Panc1 (cell line): ENCODE measurements around the gene HLA-DMB. TPM values are rescaled to one million over a fixed set of nuclear protein-coding genes. Genes with fewer than 3 reads are reported as not detected.

Experiments used
- ATAC-seq: fragments of 200-7000 bp; cut with Tn5 transposase; 2 replicates; pipeline ENCODE4 v1.9.1; 2020; ENCODE audit warnings: mild to moderate bottlenecking, moderate library complexity
- BruUV-seq: library from RNA; stranded (reverse); fragments of 400-500 nt; replicated peaks from 2 replicates; lab custom pipeline; 2021; lab: Mats Ljungman, UMichigan
- CTCF ChIA-PET: fragments of 300-600 bp; sonication (Branson Sonifier 250); formaldehyde crosslinking; loops from one replicate; lab custom pipeline; 2022; ENCODE audit warnings: antibody characterized with exemption; lab: Charles Lee
- POLR2A ChIA-PET: fragments of 300-600 bp; sonication (Branson Sonifier 250); formaldehyde crosslinking; loops from one replicate; lab custom pipeline; 2022; ENCODE audit warnings: antibody characterized with exemption; lab: Charles Lee
- DNase-seq: peaks from one replicate; pipeline ENCODE4 v3.0.0-alpha.2; 2010; ENCODE audit warnings: low read depth, low spot score
- H3K27ac ChIP-seq: 2 replicates; pipeline ENCODE4 v1.5.1; 2011; ENCODE audit warnings: mild to moderate bottlenecking, low read length, inconsistent platforms
- H3K27me3 ChIP-seq: fragments of 200-500 bp; sonication (Bioruptor generic); 2 replicates; pipeline ENCODE4 v1.6.0; 2014; ENCODE audit warnings: low read length, inconsistent platforms; ENCODE audit not compliant: control insufficient read depth, insufficient read depth
- H3K36me3 ChIP-seq: fragments of 200-500 bp; sonication (Bioruptor generic); 2 replicates; pipeline ENCODE4 v1.5.1; 2014; ENCODE audit warnings: inconsistent platforms, mild to moderate bottlenecking, low read length, moderate library complexity; ENCODE audit not compliant: control insufficient read depth, insufficient read depth
- H3K4me1 ChIP-seq: 2 replicates; pipeline ENCODE4 v1.5.1; 2011; ENCODE audit warnings: inconsistent platforms, mild to moderate bottlenecking, low read length, moderate library complexity; ENCODE audit not compliant: control insufficient read depth, insufficient read depth
- H3K4me3 ChIP-seq, 2 experiments: 2 replicates each; pipeline ENCODE4 v1.5.1; 2011 to 2012; ENCODE audit warnings: low read depth in 2 of 2, low read length in 2 of 2, mild to moderate bottlenecking in 2 of 2, inconsistent platforms in 1 of 2, moderate library complexity in 1 of 2
- H3K9me3 ChIP-seq: fragments of 200-500 bp; sonication (Bioruptor generic); 2 replicates; pipeline ENCODE4 v1.5.1; 2014; ENCODE audit warnings: low read depth, mild to moderate bottlenecking, inconsistent platforms, low read length, moderate library complexity; ENCODE audit not compliant: control insufficient read depth, insufficient read depth
- POLR2AphosphoS5 ChIP-seq: IDR thresholded peaks from 2 replicates; pipeline ENCODE4 v1.6.1; 2012; ENCODE audit warnings: mild to moderate bottlenecking, low read depth, low read length, moderate library complexity
- SIN3A ChIP-seq: IDR thresholded peaks from 2 replicates; pipeline ENCODE4 v1.6.1; 2012; ENCODE audit warnings: low read depth, mild to moderate bottlenecking, low read length, moderate library complexity, borderline replicate concordance; ENCODE audit not compliant: insufficient read depth
- TCF7L2 ChIP-seq: IDR thresholded peaks from 2 replicates; pipeline ENCODE4 v1.6.1; 2011; ENCODE audit warnings: mild to moderate bottlenecking, low read depth, low read length, inconsistent platforms
- in situ Hi-C: cut with HindIII; loops from 2 replicates; pipeline ENCODE4 v1.10.0; 2016; ENCODE audit warnings: low sequenced_read_pairs, low pct_unique_long_range_greater_than_20kb
- intact Hi-C: fragments of 100-400 bp; cut with micrococcal nuclease; formaldehyde crosslinking; loops from one replicate; pipeline ENCODE4 v1.10.0; 2022; ENCODE audit not compliant: unreplicated experiment
- total RNA-seq: library from RNA; stranded (reverse); gene quantifications from one replicate; pipeline ENCODE4 v1.2.1, GENCODE V29; 2021; ENCODE audit not compliant: unreplicated experiment
- TF ChIP-seq, protein P1 (sequence below), 2 experiments: IDR thresholded peaks; 2 replicates each; pipeline ENCODE4 v1.6.1; 2011 to 2012; ENCODE audit warnings: low read depth in 2 of 2, control low read depth in 1 of 2, low read length in 1 of 2, mild to moderate bottlenecking in 1 of 2, moderate library complexity in 1 of 2; ENCODE audit not compliant: insufficient read depth in 1 of 2
- TF ChIP-seq, protein P2 (sequence below): fragments of 450-650 bp; IDR thresholded peaks from 2 replicates; pipeline ENCODE4 v1.5.1; 2017; ENCODE audit warnings: mild to moderate bottlenecking

Gene HLA-DMB
- total RNA-seq, 1 experiment from 2014 or later: 0.44 TPM

DNA sequence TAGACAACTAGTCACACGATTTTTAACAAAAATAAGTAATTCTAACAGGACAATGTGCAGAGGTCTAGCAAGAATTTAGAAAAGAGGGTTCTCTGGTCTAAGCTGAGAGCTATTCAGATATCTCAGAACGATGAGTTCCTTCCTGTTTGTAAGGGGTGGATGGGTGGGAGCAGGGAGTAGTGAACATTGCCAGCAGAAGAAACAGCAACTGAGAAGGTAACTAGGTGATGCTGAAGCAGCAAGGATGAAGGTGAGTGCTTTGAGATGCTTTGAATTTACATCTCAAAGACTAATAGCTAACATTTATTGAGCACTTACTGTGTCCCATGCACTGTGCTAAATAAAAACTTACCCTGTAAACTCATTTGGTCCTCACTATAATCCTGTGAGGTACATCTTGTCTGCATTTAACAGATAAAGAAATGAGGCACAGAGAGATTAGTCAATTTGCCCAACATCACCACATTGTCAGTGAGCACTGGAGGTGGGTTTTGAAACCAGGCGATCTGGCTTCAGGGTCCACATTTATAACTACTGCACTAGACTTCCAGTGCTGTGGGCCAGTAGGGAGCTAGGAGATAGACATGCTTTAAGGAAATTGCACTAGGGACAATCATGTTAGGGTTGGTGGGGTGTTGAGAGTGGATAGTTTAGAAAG is 43.3 kb upstream of the HLA-DMB start:
- H3K4me3 ChIP-seq: no peak overlapping the region
- BruUV-seq: no TSS peak
- H3K9me3 ChIP-seq: no peaks in the 10 kb centered on the region
- CTCF ChIA-PET: interaction anchor here (0.5 to 2.8 kb wide), 16 partner anchors 10 to 785 kb away, joined by 3 to 20 read pairs (median 5); partner anchors contain the start of gene TAP2
- peaks cover 34% of the 10 kb centered on the region for H3K4me1 ChIP-seq
- ATAC-seq (peak; percentile 46), DNase-seq (no peak)
- peaks cover 24% of the 10 kb centered on the region for H3K36me3 ChIP-seq
- TF ChIP-seq, protein P1, sequence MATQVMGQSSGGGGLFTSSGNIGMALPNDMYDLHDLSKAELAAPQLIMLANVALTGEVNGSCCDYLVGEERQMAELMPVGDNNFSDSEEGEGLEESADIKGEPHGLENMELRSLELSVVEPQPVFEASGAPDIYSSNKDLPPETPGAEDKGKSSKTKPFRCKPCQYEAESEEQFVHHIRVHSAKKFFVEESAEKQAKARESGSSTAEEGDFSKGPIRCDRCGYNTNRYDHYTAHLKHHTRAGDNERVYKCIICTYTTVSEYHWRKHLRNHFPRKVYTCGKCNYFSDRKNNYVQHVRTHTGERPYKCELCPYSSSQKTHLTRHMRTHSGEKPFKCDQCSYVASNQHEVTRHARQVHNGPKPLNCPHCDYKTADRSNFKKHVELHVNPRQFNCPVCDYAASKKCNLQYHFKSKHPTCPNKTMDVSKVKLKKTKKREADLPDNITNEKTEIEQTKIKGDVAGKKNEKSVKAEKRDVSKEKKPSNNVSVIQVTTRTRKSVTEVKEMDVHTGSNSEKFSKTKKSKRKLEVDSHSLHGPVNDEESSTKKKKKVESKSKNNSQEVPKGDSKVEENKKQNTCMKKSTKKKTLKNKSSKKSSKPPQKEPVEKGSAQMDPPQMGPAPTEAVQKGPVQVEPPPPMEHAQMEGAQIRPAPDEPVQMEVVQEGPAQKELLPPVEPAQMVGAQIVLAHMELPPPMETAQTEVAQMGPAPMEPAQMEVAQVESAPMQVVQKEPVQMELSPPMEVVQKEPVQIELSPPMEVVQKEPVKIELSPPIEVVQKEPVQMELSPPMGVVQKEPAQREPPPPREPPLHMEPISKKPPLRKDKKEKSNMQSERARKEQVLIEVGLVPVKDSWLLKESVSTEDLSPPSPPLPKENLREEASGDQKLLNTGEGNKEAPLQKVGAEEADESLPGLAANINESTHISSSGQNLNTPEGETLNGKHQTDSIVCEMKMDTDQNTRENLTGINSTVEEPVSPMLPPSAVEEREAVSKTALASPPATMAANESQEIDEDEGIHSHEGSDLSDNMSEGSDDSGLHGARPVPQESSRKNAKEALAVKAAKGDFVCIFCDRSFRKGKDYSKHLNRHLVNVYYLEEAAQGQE (IDR thresholded peaks at IDR 0.05; ENCODE audit: insufficient read depth in 1 of 2, low read depth in 2 of 2, low read length in 1 of 2): no peak
- TF ChIP-seq, protein P2, sequence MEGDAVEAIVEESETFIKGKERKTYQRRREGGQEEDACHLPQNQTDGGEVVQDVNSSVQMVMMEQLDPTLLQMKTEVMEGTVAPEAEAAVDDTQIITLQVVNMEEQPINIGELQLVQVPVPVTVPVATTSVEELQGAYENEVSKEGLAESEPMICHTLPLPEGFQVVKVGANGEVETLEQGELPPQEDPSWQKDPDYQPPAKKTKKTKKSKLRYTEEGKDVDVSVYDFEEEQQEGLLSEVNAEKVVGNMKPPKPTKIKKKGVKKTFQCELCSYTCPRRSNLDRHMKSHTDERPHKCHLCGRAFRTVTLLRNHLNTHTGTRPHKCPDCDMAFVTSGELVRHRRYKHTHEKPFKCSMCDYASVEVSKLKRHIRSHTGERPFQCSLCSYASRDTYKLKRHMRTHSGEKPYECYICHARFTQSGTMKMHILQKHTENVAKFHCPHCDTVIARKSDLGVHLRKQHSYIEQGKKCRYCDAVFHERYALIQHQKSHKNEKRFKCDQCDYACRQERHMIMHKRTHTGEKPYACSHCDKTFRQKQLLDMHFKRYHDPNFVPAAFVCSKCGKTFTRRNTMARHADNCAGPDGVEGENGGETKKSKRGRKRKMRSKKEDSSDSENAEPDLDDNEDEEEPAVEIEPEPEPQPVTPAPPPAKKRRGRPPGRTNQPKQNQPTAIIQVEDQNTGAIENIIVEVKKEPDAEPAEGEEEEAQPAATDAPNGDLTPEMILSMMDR: no peak
- TF ChIP-seq TCF7L2 (no peak), SIN3A (no peak), POLR2AphosphoS5 (no peak; the same call in 1 of the 2 replicates)
- in situ Hi-C loops: no loop called here
- H3K27me3 ChIP-seq: no peaks in the 10 kb centered on the region
- POLR2A ChIA-PET: interaction anchor here (0.8 to 1.3 kb wide), 2 partner anchors 9 to 12 kb away, joined by 4 to 9 read pairs; no protein-coding TSS in a partner anchor
- intact Hi-C loops: loop anchor here (2.0 to 5.0 kb wide), 2 partner anchors 51 to 97 kb away; no protein-coding TSS in a partner anchor
- H3K27ac ChIP-seq: no peak overlapping the region

DNA sequence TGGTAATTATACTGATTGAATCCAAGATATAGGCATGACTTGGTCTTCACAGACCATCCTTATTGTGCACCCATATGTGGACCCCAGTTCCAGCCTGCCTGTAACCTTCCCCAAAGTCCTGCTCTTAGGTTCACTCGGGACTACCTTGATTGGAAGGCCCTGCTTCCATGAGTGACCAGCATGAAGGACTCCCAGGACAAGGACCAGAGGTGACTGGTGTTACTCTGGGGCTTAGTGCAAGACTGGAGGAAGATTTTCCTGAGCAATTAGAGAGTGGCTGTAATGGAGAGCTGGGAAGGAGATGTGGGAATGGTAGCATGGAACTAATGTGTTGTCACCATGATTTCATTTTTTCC is 42.6 kb upstream of the HLA-DMB start:
- no peak for DNase-seq
- Histone ChIP-seq H3K4me3 (no peak overlapping the region), H3K27me3 (no peaks in the 10 kb centered on the region), H3K4me1 (peaks cover 40% of the 10 kb centered on the region), H3K27ac (no peak overlapping the region), H3K9me3 (no peaks in the 10 kb centered on the region), H3K36me3 (peaks cover 28% of the 10 kb centered on the region)
- in situ Hi-C loops: no loop called here
- TF ChIP-seq, protein P1 (IDR thresholded peaks at IDR 0.05; ENCODE audit: insufficient read depth in 1 of 2, low read depth in 2 of 2, low read length in 1 of 2): no peak
- 0 out of 2 replicates have a peak, but pooled peaks have one; percentile 11 for TF ChIP-seq POLR2AphosphoS5
- TF ChIP-seq SIN3A: no peak
- no peak for TF ChIP-seq TCF7L2
- TF ChIP-seq, protein P2: no peak
- peak; percentile 35 for ATAC-seq
- intact Hi-C loops: loop anchor here (5.0 kb wide), 1 partner anchor 96 kb away; no protein-coding TSS in a partner anchor
- ChIA-PET POLR2A (no interaction called here), CTCF (interaction anchor here (0.7 to 2.8 kb wide), 3 partner anchors 50 to 98 kb away, joined by 3 to 20 read pairs (median 11); no protein-coding TSS in a partner anchor)
- no TSS peak for BruUV-seq
